Measurements from ENCODE around the gene HCN2.

DNA sequence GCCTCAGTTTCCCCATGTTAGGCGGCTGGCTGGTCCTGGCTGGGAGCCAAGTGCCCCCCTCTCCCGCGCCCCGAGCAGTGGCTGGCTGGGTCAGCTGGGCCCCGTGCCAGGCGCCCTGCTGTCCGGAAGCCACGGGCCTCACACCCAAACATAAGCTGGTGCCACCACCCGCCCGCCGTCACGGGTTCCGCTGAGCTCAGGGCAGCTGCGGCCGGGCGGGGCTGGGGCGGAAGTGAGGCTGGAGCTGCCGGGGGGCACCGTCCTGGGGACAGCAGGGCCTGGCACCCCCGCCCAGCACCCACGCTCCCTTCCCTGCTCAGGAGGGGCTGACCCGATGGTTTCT lies 19.3 kb downstream of the HCN2 start:
- TF ChIP-seq, protein P1, sequence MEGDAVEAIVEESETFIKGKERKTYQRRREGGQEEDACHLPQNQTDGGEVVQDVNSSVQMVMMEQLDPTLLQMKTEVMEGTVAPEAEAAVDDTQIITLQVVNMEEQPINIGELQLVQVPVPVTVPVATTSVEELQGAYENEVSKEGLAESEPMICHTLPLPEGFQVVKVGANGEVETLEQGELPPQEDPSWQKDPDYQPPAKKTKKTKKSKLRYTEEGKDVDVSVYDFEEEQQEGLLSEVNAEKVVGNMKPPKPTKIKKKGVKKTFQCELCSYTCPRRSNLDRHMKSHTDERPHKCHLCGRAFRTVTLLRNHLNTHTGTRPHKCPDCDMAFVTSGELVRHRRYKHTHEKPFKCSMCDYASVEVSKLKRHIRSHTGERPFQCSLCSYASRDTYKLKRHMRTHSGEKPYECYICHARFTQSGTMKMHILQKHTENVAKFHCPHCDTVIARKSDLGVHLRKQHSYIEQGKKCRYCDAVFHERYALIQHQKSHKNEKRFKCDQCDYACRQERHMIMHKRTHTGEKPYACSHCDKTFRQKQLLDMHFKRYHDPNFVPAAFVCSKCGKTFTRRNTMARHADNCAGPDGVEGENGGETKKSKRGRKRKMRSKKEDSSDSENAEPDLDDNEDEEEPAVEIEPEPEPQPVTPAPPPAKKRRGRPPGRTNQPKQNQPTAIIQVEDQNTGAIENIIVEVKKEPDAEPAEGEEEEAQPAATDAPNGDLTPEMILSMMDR (IDR thresholded peaks at IDR 0.05): no peak
- TF ChIP-seq POLR2A (IDR thresholded peaks at IDR 0.05): no peak
- no peak for TF ChIP-seq POLR2AphosphoS5 (IDR thresholded peaks at IDR 0.05)

Measured in transverse colon (tissue), 4 donors.